DMS79 treated with DMSO at 0.1 percent for 48 hours (cell line): Measurements from ENCODE around the gene ATF6.
"Not testable (repeated sequence)": the region's sequence is repeated elsewhere in the genome, so short reads cannot be mapped to it uniquely, and the experiment has no call there.

Source experiments
- DNase-seq: peaks from one replicate; lab custom pipeline; 2025; lab: John Stamatoyannopoulos, UW

ATF6 gene

DNA sequence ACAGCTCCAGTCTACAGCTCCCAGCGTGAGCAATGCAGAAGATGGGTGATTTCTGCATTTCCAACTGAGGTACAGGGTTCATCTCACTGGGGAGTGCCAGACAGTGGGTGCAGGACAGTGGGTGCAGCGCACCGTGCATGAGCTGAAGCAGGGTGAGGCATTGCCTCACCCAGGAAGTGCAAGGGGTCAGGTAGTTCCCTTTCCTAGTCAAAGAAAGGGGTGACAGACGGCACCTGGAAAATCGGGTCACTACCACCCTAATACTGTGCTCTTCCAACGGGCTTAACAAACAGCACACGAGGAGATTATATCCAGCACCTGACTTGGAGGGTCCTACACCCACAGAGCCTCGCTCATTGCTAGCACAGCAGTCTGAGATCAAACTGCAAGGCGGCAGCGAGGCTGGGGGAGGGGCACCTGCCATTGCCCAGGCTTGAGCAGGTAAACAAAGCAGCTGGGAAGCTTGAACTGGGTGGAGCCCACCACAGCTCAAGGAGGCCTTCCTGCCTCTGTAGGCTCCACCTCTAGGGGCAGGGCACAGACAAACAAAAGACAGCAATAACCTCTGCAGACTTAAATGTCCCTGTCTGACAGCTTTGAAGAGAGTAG is 66.3 kb downstream of the ATF6 start:
- not testable (repeated sequence) for DNase-seq

DNA sequence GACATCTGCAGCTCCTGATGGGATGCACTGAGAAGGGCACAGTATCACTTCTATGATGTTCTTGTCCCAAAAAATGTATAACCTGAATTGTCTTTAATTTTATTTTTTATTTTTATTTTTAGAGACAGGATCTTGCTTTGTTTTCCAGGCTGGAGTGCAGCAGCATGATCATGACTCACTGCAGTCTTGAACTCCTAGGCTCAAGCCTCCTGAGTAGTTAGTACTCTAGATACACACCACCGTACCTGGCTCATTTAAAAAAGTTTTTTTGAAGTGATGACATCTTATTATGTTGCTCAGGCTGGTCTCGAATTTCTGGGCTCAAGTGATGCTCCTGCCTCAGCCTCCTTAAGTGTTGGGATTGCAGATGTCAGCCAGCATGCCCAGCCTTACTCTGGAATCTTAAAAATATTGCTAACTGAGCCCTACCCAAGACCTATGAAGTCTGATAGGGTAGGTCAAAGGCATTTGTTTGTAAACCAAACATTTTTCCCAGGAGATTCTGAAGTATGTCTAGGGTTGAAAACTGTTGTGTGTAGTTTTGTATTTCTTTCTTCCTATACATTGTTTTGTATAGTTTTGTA is 68.9 kb downstream of the ATF6 start:
- DNase-seq = no peak

DNA sequence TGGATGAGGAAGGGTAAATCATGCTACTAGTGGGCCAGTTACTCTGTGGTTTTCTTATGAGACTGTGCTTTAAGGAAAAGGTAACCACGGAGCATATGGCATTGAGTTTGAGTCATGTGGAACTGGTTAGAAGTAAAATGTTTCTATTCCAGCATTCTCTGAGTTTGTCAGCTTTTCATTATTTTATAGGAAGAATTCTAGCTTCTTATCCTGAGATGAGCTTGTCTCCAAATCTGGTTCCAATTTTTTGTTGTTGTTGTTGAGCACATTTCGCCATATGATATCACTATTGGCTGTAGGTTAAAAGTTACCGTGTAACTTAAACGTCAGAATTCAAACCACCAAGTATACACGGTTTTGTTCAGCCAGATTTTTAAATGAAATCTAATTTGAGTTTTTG is 69.9 kb downstream of the ATF6 start:
- DNase-seq = no peak

DNA sequence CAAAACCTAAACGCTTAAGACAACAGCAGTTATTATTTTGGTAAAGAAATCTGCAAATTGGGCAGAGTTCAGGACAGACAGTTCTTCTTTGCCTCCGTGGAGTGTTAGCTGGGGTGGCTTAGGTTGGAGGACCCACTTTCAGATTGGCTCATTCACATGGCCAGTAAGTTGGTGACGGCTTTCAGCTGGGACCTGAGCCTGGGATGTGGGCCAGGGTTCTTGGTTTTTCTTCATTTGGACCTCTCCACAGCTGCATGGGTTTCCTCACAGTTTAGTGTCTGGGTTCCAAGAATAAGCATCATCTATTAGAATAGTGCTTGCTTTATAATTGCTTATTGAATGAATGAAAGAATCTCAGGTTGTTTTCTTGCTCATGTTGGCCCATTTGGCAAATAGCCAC is 72.2 kb downstream of the ATF6 start:
- no peak for DNase-seq

DNA sequence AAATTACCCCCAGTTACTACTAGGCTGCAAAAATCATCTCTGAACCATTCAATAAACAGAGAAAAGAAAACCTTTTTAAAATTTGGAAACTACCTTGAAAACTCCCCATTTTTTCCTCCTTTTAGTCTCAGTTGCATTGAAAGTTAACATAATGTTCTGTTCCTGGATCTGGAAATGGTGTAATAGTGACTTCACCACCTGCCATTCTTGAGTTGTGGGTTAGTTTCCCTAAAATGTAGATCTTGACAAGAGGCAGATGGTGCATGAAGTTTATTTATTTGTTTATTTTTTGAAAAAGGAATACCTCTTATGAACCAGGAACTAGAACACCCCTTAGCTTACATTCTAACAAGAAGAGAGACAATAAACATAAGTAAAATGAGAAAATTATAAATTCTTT is 72.8 kb downstream of the ATF6 start:
- peak; percentile 72 for DNase-seq

DNA sequence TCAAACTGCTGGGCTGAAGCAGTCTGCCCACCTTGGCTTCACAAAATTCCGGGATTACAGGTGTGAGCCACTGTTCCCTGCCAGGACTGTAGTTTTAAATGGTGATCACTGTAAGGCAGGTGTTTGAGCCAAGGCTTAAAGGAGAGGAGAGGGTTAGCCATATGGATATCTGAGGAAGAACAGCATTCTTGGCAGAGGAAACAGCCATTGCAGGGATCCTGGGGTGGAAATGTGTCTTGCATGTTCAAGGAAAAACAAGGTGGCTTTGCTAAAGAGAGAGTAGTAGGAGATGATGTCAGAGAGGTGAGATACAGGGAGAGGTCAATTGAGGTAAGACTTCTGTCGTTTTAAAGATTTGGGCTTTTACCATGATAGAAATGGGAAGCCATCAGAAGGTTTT is 73.5 kb downstream of the ATF6 start:
- no peak for DNase-seq

DNA sequence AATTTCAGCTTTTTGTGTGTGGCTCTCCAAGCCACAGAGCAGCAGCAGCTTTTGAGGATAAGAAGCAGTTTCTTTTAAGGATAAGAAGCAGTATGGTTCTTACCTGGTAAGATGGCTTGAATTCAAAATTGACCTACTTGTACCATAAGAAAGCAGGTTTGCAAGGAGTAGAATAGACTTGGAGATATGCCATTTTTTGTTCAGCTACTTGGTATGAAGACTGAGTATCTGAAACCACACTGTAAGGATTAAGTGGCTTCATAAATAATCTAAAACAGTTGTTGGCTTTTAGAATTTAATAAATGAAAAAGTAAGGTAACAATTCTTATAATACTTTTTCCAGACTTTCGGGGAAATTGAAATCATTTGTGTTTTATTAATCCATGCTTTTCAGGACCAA is 74.2 kb downstream of the ATF6 start:
- peak; percentile 91 for DNase-seq

DNA sequence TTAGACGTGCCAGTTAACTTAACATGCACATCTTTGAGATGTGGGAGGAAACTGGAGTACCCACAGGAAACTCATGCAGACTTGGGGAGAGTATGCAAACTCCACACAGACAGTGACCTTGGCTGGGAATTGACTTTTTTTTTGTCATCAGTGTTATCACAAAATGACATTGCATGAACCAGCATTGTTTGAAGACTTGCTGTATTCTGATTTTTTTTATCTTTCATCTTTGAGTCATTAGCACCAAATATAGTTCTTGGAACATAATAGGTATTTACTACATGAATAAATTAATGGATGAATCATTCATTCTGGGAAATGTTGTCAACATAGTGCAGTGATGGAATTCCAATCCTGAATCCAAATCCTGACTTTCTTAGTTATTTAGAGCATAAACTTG is 77.0 kb downstream of the ATF6 start:
- DNase-seq = no peak

DNA sequence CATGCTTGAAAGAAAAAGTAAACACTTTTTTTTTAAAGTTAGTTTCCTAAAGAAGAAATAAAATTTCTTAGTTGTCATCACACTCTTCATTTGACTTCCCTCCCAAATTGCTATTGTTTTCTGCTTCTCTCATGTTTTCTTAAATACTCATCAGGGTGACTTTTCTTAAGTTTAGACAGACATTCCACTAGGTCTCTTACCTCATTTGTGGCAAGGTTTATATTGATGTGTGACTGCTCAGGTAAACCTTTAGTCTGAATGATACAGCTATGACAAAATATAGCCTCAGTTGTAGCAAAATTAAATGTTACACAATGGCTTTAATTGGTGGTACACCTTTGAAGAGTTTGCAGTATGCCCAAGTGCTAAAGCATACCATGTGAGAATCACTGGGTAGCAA is 78.6 kb downstream of the ATF6 start:
- no peak for DNase-seq

DNA sequence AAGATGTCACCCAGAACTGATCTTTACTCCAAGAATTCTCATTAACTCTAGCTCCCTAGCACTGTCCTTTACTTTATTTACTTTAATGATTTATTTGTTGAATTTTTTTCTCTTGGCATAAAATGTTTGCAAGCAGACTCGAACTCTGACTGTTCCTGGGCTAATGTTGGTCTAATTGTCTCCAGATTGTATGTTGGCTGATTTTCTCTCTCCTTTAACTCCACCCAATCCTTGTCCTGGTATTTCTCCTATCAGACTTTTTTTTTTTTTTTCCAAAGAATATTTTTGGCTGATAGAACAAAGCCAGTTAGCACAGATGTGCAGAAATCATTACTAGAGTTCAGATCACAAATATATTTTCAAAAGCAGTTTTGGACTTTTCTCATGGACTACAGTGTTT is 82.6 kb downstream of the ATF6 start:
- no peak for DNase-seq

DNA sequence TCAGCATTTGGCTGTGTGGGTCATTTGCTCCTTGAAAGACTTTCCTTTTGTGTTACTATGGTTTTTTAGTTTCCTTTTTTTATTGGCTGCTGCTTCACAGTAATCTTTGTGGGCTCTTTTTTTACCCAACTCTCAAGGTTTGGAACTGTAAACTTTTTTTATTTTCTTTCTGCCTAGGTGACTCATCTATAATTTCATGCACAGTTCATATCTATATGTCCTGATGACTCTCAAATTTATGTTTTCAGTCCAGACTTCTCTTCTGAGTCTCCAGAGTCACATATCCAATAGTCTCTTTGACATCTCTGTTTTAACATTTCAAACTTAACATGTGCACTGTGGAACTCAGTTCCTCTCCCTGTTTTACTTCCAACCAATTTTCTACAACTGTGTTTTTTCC is 83.4 kb downstream of the ATF6 start:
- no peak for DNase-seq

DNA sequence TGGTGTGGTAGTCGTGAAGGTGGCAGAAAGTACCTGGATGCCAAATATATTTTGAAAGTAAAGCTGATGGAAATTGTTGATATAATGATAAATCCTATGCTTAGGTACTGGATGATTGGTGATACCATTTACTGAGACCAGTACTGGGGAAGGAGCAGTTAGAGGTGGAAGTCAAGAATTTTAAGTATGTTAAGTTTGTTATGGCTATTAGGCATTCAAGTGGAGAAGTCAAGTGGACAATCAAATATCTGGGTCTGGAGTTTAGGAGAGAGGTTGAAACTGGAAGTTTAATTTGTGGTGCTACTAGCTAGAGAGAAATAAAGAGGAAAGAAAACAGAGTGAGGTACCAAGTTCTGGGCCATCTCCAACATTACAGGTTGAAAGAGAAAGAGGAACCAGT is 89.1 kb downstream of the ATF6 start:
- DNase-seq = no peak

DNA sequence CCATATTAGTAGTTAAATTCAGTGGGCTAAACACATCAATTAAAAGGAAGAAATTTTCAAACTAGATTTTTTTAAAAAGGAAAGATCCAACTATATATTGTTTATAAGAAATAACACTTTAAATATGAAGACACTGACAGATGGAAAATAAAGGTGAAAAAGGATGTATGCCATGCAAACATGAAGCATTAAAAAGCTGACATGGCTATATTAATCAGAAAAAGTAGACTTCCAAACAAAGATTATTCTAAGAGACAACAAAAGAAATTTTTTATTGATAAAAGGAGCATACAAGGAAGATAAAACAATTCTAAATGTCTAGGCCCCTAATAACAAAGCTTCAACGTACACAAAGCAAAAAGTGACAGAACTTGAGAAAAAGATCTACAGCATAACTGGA is 92.2 kb downstream of the ATF6 start:
- DNase-seq = no peak

DNA sequence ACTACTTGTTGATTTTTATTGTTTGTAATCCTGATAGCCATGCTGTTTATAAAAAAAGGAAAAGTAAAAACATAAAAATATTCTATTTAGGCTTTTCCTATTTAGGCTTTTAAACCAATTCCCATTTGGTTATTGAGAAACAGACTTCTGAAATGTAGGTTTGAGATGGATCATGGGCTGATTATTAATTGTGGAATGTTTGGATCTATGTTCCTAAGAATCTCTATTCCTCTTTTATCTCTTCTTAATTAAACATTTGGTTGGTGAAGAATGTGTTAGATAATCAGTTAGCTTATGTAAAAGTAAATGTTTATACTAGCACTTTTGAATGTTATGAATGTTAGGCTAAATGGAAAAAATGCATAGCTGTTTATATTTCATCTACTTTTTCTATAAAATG is 97.4 kb downstream of the ATF6 start:
- DNase-seq = no peak

DNA sequence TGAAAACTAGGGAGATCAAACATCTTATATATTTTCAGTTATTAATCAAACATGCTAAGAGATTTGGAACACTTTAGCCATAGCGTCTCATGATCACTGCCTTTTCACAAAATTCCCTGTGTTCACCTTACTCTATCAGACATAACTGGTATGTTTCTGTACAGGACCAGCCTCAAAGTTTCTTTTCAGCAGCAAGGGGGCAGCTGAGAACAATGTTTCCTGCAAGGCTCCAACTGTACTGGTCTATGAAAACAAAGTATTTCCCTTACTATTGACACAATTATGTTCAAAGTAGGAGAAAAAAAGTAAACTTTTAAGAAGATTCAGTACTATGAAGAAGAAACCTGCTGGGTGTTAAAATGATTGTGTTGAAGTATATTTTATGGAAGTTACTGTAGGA is 98.5 kb downstream of the ATF6 start:
- DNase-seq = no peak

DNA sequence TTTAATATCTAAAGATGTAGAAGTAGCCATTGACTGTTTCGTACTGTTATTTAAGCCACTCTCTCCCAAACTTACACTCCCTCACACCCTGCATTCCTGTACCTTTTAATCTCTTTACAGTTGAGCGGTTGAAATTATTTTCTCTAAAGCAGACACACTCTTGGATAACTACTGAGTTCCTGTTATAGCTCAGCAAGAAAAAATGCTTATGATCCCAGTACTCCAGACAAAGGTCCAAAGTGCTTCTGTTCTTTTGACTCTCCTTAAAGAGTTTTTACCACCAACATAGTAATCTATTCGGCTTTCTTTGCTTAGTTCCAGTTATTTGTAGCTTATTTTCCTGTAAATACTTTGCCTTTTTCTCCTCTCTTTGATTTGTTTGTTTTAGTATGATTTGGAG is 100.1 kb downstream of the ATF6 start:
- DNase-seq = no peak

DNA sequence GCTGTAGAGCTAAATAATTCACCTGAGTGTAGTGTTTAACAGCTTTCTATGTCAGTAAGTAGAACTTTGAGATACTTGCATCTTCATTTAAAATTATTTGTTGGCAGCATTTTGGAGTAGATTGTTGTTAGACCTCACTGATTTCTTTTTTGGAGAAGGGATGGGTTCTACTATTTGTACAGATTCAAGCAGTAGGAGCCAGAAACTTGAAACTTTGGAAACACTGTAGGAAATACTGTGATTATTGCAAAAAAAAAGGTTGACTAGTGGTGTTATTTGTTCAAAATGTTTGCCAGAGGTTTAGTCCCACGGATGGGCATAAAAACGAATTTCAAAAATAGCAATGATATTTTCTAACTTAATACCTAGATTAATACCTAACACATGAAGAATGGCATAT is 102.7 kb downstream of the ATF6 start:
- DNase-seq = no peak

DNA sequence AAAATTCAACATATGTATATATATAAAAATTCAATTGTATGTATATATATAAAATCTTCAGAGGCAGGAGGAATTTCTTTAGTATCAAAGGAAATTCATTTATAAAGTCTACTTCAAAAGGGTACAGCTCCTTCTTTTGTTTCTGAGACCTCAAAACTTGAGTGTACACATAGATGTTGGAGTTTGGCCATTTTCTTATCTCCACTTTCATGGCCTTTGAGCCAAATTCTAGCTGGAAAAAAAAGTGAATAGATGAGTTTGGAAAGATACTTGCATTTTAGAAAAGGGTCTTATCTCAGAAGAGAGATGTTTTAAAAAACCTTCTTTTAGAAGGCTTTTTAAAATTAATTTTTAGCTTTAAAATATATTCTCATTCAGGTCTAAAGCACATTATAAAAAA is 103.2 kb downstream of the ATF6 start:
- DNase-seq = no peak

DNA sequence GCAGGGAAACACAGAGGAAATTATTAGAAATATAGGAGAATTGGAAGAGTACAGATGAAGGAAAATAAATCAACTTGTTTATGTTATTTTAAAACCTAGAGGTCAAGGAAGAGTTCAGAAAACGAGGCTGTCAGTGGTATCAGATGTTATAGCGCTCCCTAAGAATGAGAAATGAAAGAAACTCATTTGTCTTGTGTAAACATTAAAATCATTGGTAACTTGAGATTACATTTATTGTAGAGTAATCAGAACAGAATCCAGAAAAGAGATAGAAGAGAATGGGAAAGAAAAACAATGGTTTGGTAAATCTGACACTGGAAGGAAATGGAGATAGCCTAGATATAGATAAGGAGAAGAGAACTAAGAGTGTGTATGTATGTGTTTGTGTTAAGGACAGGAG is 106.4 kb downstream of the ATF6 start:
- DNase-seq = no peak

DNA sequence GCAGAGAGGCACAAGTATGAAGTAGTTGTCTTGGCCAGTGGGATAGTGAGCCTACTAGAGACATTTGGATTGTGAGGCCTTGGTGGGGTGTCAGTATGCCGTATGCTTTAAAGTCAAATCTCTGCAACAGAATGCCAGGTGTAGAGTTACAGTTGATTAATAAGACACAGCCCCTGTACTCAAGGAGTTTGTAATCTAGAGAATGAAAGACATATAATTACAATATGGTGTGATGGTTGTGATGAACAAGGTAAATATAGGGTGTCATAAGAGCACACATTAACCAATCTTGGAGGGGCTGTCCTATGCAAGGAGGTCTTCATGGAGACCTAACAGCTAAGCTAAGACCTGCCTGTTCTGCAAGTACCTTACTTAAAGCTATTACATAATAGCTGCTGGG is 113.1 kb downstream of the ATF6 start:
- no peak for DNase-seq

DNA sequence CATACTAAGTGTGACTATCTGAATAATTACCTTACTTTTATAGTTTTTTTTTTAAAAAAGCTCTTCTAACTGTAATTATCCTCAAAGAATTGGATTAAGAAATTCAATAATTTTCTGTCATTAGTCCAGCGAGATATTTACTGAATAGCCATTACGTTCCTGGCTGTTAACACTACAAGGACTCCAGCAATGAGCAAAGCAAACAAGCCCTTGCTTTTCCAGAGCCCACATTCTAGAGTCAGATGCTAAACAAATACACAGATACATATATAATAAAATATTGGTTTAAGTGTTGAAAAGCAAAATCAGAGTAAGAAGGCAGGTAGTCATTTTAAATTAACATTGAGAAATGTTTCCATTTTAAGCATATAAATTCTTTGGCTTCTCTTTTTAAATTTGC is 118.4 kb downstream of the ATF6 start:
- DNase-seq = peak; percentile 88

DNA sequence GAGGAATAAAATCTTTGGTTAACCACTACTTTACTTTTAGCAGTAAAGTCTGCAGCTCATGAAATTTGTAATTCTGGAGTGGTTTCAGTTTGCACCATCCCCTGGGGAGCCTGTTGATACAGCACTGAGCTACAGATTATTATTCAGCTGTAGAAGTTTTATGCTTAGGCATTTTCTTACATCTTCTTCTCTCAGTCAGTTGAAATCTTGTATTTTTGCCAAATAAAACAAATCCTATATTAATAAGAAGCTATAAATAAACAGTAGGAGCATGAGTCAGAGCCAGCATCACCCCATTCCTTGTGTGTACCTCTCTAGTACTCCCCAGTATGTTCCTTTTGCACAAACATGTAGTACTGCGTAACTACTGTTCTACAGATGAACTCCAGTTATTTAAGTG is 118.9 kb downstream of the ATF6 start:
- peak; percentile 68 for DNase-seq

DNA sequence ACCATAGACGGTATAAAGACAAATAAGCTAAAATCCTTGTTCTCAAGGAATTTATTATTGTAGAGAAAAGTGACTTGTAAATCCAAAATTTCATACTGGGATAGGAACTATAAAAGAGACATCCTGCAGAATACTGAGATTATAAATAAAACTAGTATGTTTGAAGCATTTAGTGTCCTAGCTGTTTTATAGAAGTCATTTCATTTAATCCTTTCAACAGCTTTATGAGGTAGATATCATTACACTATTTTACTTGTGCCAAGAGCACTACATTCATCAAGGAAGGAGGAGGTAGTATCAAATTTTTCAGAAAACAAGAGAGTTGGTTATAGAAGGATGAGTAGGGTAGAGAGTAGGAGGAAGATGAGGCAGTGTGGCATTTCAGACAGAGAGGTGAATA is 119.6 kb downstream of the ATF6 start:
- no peak for DNase-seq

DNA sequence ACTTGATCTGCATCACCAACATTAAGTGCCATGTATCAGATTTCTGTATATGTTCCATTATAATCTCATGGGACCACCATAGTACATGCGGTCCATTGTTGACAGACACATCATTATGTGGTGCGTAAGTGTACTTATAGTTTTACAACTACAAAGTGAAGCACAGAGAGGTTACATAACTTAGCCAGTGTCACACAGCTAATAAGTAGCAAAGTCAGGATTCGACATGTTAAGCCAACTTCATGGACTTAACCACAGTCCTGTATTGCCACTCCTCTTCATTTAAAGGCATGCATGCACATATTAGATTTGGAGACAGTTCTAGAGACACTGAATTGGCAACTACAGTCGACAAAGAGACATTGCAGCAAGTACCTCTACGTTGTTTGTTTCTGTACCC is 120.5 kb downstream of the ATF6 start:
- DNase-seq = no peak
